GM08714 (cell line): Measurements from ENCODE around the gene ARMH1.

Experiments used
- H3K4me3 ChIP-seq: fragments of 200-500 bp; sonication (Bioruptor generic); 2 replicates; pipeline ENCODE4 v1.5.1; 2014; ENCODE audit warnings: mild to moderate bottlenecking, low read length, inconsistent platforms
- ZNF274 ChIP-seq: IDR thresholded peaks from 2 replicates; pipeline ENCODE4 v1.6.1; 2012; ENCODE audit warnings: mild to moderate bottlenecking, low read depth, low read length

Gene ARMH1

GRCh38 chr1:44640200-44640853, 34.2 kb upstream of the ARMH1 start:
- no peak for TF ChIP-seq ZNF274
- no peak overlapping the region for H3K4me3 ChIP-seq

GRCh38 chr1:44641126-44642102, 33.1 kb upstream of the ARMH1 start:
- H3K4me3 ChIP-seq, result no peak overlapping the region
- TF ChIP-seq ZNF274, result no peak

- no peak for TF ChIP-seq ZNF274
- no peak overlapping the region for H3K4me3 ChIP-seq
Observed at GRCh38 chr1:44642255-44642654, 32.3 kb upstream of the ARMH1 start.

GRCh38 chr1:44642925-44643324, 31.6 kb upstream of the ARMH1 start:
- no peak overlapping the region for H3K4me3 ChIP-seq
- no peak for TF ChIP-seq ZNF274

- no peak overlapping the region for H3K4me3 ChIP-seq
- TF ChIP-seq ZNF274, result no peak
Observed at GRCh38 chr1:44643721-44644334, 30.7 kb upstream of the ARMH1 start.

- TF ChIP-seq ZNF274, result no peak
- H3K4me3 ChIP-seq, result no peak overlapping the region
Observed at GRCh38 chr1:44644806-44645205, 29.7 kb upstream of the ARMH1 start.

GRCh38 chr1:44645476-44646244, 28.9 kb upstream of the ARMH1 start:
- no peak for TF ChIP-seq ZNF274

GRCh38 chr1:44646261-44647110, 28.0 kb upstream of the ARMH1 start:
- H3K4me3 ChIP-seq, result no peak overlapping the region
- TF ChIP-seq ZNF274, result no peak

More at GRCh38 chr1:44645476-44646244, 28.9 kb upstream of the ARMH1 start:
- H3K4me3 ChIP-seq, result no peak overlapping the region

GRCh38 chr1:44647896-44648295, 26.6 kb upstream of the ARMH1 start:
- TF ChIP-seq ZNF274, result no peak
- no peak overlapping the region for H3K4me3 ChIP-seq

GRCh38 chr1:44648529-44649250, 25.8 kb upstream of the ARMH1 start:
- no peak for TF ChIP-seq ZNF274
- no peak overlapping the region for H3K4me3 ChIP-seq

- TF ChIP-seq ZNF274, result no peak
Observed at GRCh38 chr1:44649788-44650158, 24.7 kb upstream of the ARMH1 start.

GRCh38 chr1:44650159-44650831, 24.2 kb upstream of the ARMH1 start:
- no peak for TF ChIP-seq ZNF274
- H3K4me3 ChIP-seq, result no peak overlapping the region

More at GRCh38 chr1:44649788-44650158, 24.7 kb upstream of the ARMH1 start:
- no peak overlapping the region for H3K4me3 ChIP-seq

- H3K4me3 ChIP-seq, result no peak overlapping the region
- TF ChIP-seq ZNF274, result no peak
Observed at GRCh38 chr1:44651069-44651468, 23.4 kb upstream of the ARMH1 start.
